Neuron (in vitro differentiated cells): ENCODE measurements around the gene CEP85L.

Experiments
- H2AFZ ChIP-seq: one replicate; pipeline ENCODE4 v1.6.1; 2013; ENCODE audit warnings: low read depth, mild to moderate bottlenecking, inconsistent platforms, low read length, moderate library complexity
- H3K27me3 ChIP-seq: one replicate; pipeline ENCODE4 v1.6.1; 2013; ENCODE audit warnings: low read length; ENCODE audit not compliant: insufficient read depth
- H3K36me3 ChIP-seq: one replicate; pipeline ENCODE4 v1.6.1; 2013; ENCODE audit warnings: low read length; ENCODE audit not compliant: insufficient read depth
- H3K4me1 ChIP-seq: one replicate; pipeline ENCODE4 v1.6.1; 2013; ENCODE audit warnings: low read length; ENCODE audit not compliant: insufficient read depth
- H3K4me3 ChIP-seq: 2 replicates; pipeline ENCODE4 v1.5.1; 2013; ENCODE audit warnings: mild to moderate bottlenecking, low read length, moderate library complexity
- H3K9me3 ChIP-seq: one replicate; pipeline ENCODE4 v1.6.1; 2013; ENCODE audit warnings: low read length

Gene CEP85L

DNA sequence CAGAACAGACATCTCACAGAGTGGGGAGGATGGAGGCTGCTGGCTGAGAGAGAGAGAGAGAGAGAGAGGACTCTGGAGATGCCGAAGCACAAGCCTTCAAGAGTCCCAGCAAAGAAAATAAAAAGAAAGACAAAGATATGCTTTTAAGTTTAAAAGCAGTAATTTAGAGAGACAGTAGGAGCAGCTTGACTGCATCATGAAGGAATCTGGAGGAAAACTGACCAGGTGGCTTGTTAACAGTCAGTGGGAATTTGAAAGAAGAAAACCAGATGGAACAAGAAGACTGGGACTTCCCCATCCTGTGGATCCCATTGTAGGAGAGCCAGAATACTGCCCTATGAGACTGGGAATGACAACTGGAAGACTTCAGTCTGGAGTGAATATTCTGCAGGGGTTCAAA, 149.6 kb downstream of the CEP85L start:
- no peak overlapping the region for H3K4me3 ChIP-seq
- no peaks in the 10 kb centered on the region for H3K27me3 ChIP-seq
- H2AFZ ChIP-seq = no peak overlapping the region
- H3K4me1 ChIP-seq = no peaks in the 10 kb centered on the region
- no peaks in the 10 kb centered on the region for H3K9me3 ChIP-seq
- H3K36me3 ChIP-seq = no peaks in the 10 kb centered on the region

- H3K4me3 ChIP-seq = no peak overlapping the region
- H2AFZ ChIP-seq = no peak overlapping the region
- no peaks in the 10 kb centered on the region for H3K36me3 ChIP-seq
These were observed 150.3 kb downstream of the CEP85L start for GRCh38 chr6:118501099-118501498.

GRCh38 chr6:118500130-118501015, 151.0 kb downstream of the CEP85L start:
- no peak overlapping the region for H2AFZ ChIP-seq
- no peaks in the 10 kb centered on the region for H3K36me3 ChIP-seq
- no peak overlapping the region for H3K4me3 ChIP-seq
- H3K27me3 ChIP-seq = no peaks in the 10 kb centered on the region
- H3K9me3 ChIP-seq = no peaks in the 10 kb centered on the region
- H3K4me1 ChIP-seq = no peaks in the 10 kb centered on the region

More at GRCh38 chr6:118501099-118501498, 150.3 kb downstream of the CEP85L start:
- H3K4me1 ChIP-seq = no peaks in the 10 kb centered on the region
- H3K27me3 ChIP-seq = no peaks in the 10 kb centered on the region
- no peaks in the 10 kb centered on the region for H3K9me3 ChIP-seq

GRCh38 chr6:118495485-118496280, 155.7 kb downstream of the CEP85L start:
- H3K27me3 ChIP-seq = no peaks in the 10 kb centered on the region
- H3K4me3 ChIP-seq = no peak overlapping the region
- H3K4me1 ChIP-seq = no peaks in the 10 kb centered on the region
- peaks cover 2% of the 10 kb centered on the region for H3K9me3 ChIP-seq
- H2AFZ ChIP-seq = no peak overlapping the region
- H3K36me3 ChIP-seq = peaks cover 2% of the 10 kb centered on the region

GRCh38 chr6:118494091-118494490, 157.3 kb downstream of the CEP85L start:
- no peak overlapping the region for H2AFZ ChIP-seq
- H3K4me1 ChIP-seq = no peaks in the 10 kb centered on the region
- H3K9me3 ChIP-seq = peaks cover 2% of the 10 kb centered on the region
- H3K4me3 ChIP-seq = no peak overlapping the region
- H3K36me3 ChIP-seq = peaks cover 2% of the 10 kb centered on the region
- no peaks in the 10 kb centered on the region for H3K27me3 ChIP-seq

DNA sequence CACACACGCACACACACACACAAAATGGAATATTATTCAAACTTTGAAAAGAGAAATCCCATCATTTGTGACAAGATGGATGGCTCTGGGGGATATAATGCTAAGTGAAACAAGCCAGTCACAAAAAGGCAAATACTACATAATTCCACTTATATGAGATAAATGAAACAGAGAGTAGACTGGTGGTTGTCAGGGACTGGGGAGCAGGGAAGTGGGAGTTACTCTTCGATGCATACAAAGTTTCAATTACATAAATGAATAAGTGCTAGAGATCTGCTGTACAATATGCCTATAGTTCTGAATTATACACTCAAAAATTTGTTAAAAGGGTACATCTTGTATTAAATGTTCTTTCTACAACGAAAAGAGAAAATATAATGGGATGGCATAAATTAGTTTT, 161.4 kb downstream of the CEP85L start:
- H3K27me3 ChIP-seq = no peaks in the 10 kb centered on the region
- H3K36me3 ChIP-seq = peaks cover 2% of the 10 kb centered on the region
- H3K4me3 ChIP-seq = no peak overlapping the region
- peaks cover 8% of the 10 kb centered on the region for H3K4me1 ChIP-seq
- H3K9me3 ChIP-seq = peaks cover 8% of the 10 kb centered on the region
- H2AFZ ChIP-seq = no peak overlapping the region

GRCh38 chr6:118488631-118489030, 162.8 kb downstream of the CEP85L start:
- Histone ChIP-seq H3K27me3 (no peaks in the 10 kb centered on the region), H3K4me1 (peaks cover 8% of the 10 kb centered on the region), H3K9me3 (peaks cover 6% of the 10 kb centered on the region), H2AFZ (no peak overlapping the region), H3K36me3 (peaks cover 2% of the 10 kb centered on the region), H3K4me3 (no peak overlapping the region)

- Histone ChIP-seq H3K4me3 (no peak overlapping the region), H3K4me1 (peaks cover 8% of the 10 kb centered on the region), H3K9me3 (peaks cover 6% of the 10 kb centered on the region), H2AFZ (no peak overlapping the region), H3K27me3 (no peaks in the 10 kb centered on the region), H3K36me3 (no peaks in the 10 kb centered on the region)
These were observed 165.5 kb downstream of the CEP85L start for GRCh38 chr6:118485601-118486550.

GRCh38 chr6:118476551-118476950, 174.8 kb downstream of the CEP85L start:
- no peak overlapping the region for H2AFZ ChIP-seq
- H3K4me3 ChIP-seq = no peak overlapping the region
- no peaks in the 10 kb centered on the region for H3K4me1 ChIP-seq
- H3K9me3 ChIP-seq = no peaks in the 10 kb centered on the region
- no peaks in the 10 kb centered on the region for H3K36me3 ChIP-seq
- no peaks in the 10 kb centered on the region for H3K27me3 ChIP-seq

DNA sequence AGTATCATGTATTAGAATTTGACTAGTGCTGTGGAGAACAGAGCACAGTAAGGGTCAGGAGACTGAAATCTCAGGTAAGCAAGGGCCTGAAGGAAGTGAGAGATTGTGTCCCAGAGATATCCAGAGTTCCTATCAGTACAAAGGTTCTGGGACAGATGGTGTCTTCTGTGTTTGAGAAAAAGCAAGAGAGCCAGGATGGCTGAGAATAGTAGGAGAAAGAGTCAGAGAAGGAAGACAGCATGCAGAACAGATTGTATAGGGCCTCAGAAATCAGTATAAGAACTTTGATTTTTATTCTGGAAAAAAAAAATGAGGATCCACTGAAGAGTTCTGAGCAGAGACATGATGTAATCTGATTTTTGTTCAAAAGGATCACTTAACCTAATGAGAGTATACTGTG, 178.1 kb downstream of the CEP85L start:
- Histone ChIP-seq H3K27me3 (no peaks in the 10 kb centered on the region), H3K4me3 (no peak overlapping the region), H3K9me3 (no peaks in the 10 kb centered on the region), H3K4me1 (no peaks in the 10 kb centered on the region), H3K36me3 (peaks cover 3% of the 10 kb centered on the region), H2AFZ (no peak overlapping the region)

DNA sequence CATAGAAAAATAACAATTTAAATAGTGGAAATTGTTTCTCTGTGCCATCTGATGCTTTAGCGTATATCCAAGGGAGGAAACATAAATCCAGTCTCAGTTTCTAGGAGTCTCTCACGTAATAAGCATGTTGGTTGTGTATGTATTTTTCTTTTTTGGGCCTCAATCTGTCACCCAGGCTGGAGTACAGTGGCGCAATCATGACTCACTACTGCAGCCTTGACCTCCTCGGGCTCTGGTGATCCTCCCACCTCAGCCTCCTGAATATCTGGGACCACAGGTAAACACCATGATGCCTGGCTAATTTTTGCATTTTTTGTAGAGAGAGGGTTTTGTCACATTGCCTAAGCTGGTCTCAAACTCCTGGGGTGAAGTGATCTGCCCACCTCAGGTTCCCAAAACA, 181.9 kb downstream of the CEP85L start:
- Histone ChIP-seq H3K4me3 (no peak overlapping the region), H3K9me3 (no peaks in the 10 kb centered on the region), H3K4me1 (no peaks in the 10 kb centered on the region), H3K36me3 (peaks cover 3% of the 10 kb centered on the region), H3K27me3 (no peaks in the 10 kb centered on the region), H2AFZ (no peak overlapping the region)

DNA sequence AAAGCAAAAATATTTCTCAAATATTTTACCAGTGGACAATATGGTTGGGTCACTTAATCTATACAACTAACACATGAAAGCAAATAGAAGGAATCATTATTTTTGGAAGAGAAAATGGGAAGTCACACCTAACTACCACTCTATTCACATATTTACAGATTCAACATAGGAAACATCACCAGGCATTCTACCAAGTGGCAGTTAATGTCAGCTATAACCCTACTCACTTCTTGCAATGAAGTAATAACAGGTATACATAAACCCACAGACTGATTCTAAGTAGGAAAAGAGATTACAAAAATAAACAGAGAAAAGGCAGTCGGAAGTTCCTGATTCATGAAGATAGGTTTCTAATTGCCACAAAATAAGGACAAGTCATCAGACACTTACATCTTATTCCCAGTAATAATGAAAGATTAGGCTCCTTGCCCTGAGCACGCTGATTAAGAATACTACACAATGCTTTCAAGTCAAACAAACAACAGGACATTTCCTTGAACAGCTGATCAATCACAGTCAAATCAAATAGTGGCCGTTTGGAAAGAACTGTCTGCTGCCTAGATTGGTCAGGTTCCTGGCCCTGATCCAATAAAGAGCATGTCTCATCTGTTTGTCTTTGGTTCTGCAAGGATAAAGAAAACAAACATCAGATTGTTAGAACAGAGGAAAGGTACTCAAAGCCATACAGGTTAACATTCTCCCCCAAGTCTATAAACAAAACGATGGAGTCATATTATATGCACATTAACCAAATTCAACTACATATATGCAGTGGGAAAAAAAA, 182.5 kb downstream of the CEP85L start:
- Histone ChIP-seq H2AFZ (no peak overlapping the region), H3K27me3 (no peaks in the 10 kb centered on the region), H3K9me3 (no peaks in the 10 kb centered on the region), H3K36me3 (peaks cover 3% of the 10 kb centered on the region), H3K4me1 (no peaks in the 10 kb centered on the region), H3K4me3 (no peak overlapping the region)
